ENCODE results near the gene CADM3. TPM values are rescaled to one million over a fixed set of nuclear protein-coding genes. Genes with fewer than 3 reads are reported as not detected.

CADM3 gene
- total RNA-seq, 1 donor from 2014 or later, result 207 TPM

DNA sequence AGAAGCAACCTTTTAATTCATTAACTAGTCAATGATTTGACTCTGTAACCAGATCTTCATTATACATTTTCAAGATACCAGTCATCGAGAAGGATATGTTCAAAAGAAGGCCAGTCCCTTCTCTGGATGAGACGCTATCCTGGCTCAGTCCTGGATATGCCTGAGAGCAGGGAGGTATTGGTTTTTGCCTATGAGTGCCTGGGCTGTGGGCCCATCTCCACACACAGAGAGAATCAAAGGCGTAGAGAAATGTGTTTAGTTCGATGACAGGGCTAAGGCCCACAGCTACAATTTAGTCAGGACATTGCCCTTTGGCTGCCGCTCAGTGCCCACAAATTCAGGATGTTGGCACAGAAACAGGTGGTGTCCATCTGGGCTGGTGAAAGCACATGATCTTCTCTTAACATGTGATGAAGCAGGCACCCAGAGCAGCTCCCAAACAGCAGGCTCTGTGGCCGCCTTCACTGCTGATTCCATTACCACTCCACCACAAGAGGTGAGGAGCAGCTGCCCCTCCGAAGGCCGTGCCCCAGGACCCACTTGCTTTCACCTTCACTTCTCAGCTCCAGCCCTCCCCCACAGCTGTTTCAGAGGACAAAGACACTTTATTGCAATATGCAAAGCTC is 58.0 kb downstream of the CADM3 start:
- no peak for DNase-seq (ENCODE audit: low spot score)
- intact Hi-C loops (cut with DNase I), result no loop called here
- ATAC-seq, result no peak

DNA sequence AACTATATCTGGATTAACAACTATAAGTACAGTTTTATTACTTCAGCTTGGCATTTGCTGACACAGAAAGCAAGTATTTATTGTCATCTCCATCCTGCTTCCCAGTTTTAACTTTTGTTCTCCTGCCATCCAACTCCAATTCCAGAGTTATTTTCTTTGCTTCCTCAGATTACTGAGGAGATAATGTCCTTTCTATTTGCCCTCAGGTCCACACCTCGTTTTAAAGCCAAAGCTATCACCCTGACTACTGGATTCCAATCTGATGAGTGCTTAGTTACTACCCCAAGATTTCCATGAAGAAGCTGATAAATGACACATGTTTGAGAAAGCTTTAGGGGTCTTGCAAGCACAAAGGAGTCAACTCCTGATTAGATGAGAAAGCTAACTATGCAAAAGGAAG is 58.5 kb downstream of the CADM3 start:
- ATAC-seq (no peak), DNase-seq (ENCODE audit: low spot score) (no peak)
- intact Hi-C loops (cut with DNase I), result no loop called here

DNA sequence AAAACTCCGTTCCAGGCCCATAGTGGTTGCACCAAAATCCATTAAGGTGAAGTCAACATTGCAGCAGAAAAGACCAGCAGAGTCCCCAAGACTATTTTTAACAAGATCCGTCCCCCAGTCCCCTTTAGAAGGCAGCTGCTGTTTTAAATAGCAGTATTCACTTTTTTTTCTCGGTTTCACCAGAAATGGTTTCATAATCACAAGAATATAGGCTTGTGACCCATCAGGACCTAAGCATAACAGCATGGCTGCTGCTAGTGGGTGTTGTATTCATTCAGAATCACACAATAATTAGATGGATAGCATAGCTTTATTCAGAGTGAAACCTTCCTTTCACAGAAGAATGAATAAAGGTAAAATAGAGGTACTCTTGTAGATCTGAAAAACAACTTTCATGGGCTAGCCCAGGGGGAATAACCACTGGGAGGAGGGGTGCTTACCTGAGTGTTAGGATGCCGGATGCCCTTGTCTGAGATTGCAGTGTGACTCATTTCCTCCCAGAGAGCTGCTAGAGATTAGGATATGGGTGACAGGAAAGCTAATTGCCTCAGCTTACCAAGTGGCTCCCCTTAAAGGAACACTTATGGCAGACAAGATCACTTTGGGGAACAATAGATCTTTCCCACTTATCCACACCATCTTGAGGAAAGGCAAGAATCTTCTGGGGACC is 68.3 kb downstream of the CADM3 start:
- no peak for DNase-seq (ENCODE audit: low spot score)
- ATAC-seq, result no peak

DNA sequence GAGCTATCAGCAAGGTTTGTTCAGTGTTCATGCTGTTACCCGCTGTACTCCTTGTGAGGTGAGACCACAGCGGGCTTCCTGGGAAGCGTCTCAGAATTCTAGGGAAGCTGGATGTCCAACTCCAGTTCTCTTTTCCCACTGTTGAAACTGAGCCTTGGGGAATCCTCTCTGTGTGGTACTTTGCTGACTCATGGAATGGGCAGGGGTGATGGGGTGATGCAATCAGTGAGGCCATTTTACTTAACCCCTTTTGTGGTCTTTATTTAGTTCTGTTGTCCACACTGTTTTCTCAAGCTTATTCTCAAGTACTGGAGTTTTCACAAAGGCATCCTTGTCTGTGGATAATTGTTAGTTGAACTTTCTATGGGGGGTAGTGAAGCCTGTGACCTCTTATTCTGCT is 75.9 kb downstream of the CADM3 start:
- no peak for DNase-seq (ENCODE audit: low spot score)
- no peak for ATAC-seq
- intact Hi-C loops (cut with DNase I), result no loop called here

More for the DNA sequence above, 68.3 kb downstream of the CADM3 start:
- intact Hi-C loops (cut with DNase I), result no loop called here

DNA sequence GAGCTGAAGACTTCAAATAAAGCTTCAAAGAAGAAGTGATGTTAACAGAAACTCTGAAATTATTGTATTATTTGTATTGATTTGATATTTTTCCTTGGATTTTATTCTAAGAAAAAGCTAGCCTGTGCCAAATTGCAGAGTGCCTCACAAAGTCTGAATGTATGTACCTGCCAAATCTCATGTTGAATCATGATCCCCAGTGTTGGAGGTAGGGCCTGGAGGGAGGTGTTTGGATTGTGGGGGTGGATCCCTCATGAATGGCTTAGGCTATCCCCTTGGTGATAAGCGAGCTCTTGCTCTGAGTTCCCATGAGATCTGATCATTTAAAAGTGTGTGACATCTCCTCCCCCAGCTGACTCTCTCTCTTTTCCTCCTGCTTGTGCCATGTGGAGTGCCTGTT is 76.9 kb downstream of the CADM3 start:
- DNase-seq (ENCODE audit: low spot score) (no peak), ATAC-seq (no peak)
- intact Hi-C loops (cut with DNase I), result no loop called here

DNA sequence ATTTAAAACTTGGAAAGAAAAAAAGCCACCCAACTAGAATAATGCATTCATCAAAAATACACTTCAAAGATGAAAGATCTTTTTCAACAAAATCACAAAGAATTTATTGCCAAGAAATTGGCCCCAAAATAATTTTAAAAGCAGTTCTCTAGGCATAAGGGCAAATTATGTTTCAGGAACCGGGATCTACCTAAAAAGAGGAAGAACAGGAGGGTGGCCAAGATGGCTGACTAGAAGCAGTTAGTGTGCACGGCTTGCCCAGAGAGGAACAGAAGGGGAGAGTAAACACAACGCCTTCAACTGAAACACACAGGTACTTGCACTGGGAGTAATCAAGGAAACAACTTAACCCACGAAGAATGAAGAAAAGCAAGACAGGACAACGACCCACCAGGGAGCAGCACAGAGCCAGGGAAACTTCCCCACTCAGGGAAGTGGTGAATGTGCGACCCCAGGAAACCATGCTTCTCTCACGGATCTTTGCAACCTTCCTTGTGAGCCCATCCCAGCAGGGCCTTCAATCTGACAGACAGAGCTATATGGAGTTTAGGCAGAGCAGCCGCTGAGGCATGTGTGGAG is 79.3 kb downstream of the CADM3 start:
- intact Hi-C loops (cut with DNase I), result no loop called here
- DNase-seq (ENCODE audit: low spot score) (no peak), ATAC-seq (no peak)

Other genes starting within 250 kb of the CADM3 start
- 7.8 TPM for gene PYHIN1, start 240.1 kb upstream of the CADM3 start, total RNA-seq
- 160 TPM for gene IFI16, start 161.7 kb upstream of the CADM3 start, total RNA-seq
- gene AIM2, start 94.8 kb upstream of the CADM3 start, total RNA-seq, result 1.5 TPM
- gene ACKR1, start 33.3 kb downstream of the CADM3 start, total RNA-seq, result 156 TPM
- 3.5 TPM for gene FCER1A, start 130.7 kb downstream of the CADM3 start, total RNA-seq

Data from sciatic nerve (tissue), 2 donors.